Measurements from ENCODE around the gene G6PC2.

The G6PC2 gene

DNA sequence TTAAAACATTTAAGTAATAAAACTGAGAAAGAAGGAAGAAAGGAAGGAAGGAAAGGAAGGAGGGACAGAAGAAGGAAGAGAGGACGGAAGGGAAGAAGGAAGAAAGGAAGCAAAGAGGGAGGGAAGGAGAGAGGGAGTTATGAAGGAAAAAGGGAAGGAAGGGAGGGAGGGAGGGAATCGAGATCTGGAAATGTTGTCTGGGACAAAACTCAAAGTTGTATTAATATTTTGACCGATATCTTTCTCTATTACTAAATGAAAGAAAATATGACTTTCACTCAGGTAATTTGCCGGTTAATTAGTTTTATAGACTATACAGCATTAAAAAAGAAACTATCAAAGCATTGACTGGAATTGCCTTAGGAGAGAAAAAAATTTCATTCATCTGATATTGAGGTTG, 44.4 kb downstream of the G6PC2 start:
- DNase-seq (ENCODE audit: low spot score) = no peak

GRCh38 chr2:168948621-168949212, 47.6 kb downstream of the G6PC2 start:
- DNase-seq (ENCODE audit: low spot score) = no peak

GRCh38 chr2:168949324-168949723, 48.2 kb downstream of the G6PC2 start:
- no peak for DNase-seq (ENCODE audit: low spot score)

DNA sequence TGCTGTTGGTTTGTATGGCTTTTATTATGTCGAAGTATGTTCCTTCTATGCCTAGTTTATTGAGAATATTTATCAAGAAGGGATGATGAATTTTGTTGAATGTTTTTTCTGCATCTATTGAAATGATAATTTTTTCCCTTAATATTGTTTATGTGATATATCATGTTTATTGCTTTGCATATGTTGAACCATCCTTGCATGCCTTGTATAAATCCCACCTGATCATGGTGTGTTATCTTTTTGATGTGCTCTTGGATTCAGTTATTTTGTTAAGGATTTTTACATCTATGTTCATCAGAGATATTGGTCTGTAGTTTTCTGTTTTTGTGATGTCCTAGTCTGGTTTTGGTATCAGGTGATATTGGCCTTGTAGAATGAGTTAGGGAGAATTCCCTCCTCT, 50.8 kb downstream of the G6PC2 start:
- DNase-seq (ENCODE audit: low spot score) = no peak

GRCh38 chr2:168952424-168952823, 51.3 kb downstream of the G6PC2 start:
- DNase-seq (ENCODE audit: low spot score) = no peak

DNA sequence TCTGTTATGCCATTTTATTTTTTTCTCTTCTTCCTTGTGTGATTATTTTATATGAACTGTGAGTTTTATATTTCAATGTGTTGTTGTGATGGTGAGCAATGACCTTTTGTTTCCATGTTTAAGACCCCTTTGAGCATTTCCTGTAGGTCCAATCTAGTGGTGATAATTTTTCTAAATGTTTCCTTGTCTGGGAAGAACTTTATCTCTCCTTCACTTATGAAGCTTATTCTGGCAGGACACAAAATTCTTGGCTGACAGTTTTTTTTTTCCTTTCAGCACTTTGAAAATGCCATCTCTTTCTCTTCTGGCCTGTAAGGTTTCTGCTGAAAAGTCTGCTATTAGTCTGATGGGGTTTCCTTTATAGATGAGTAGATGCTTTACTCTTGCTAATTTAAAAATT, 53.2 kb downstream of the G6PC2 start:
- no peak for DNase-seq (ENCODE audit: low spot score)

DNA sequence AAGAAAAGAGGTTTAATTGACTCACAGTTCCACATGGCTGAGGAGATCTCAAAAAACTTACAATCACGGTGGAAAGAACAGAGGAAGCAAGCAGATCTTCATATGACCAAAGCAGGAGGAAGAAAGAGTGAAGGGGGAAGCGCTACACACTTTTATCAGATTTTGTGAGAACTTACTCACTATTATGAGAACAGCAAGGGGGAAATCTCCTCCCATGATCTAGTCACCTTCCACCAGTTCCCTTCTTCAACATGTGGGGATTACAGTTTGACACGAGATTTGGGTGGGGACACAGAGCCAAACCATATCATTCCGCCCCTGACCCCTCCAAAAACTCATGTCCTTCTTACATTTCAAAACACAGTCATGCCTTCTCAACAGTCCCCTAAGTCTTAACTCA, 54.2 kb downstream of the G6PC2 start:
- no peak for DNase-seq (ENCODE audit: low spot score)

DNA sequence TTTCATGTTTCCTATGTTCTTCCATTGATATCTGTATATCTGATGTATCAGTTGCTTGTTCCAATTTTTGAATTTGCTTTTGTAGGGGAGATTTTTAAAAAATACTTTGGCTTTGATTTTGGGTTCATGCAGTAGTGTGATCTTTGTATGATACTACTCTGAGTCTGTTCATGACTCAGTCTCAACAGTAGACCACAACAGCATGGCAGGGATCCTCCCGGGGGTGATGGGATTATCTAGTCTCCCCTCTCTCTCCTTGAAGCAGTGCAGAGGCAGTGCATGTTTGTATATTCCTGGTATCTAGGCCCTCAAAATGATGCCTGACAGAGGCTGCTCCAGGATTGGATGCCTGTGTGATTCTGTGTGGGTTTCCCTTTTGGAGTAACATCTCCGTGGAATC, 55.3 kb downstream of the G6PC2 start:
- no peak for DNase-seq (ENCODE audit: low spot score)
